Hepatocyte (in vitro differentiated cells): ENCODE data around the gene HTT. TPM values are rescaled to one million over a fixed set of nuclear protein-coding genes. Genes with fewer than 3 reads are reported as not detected.

Experiments used
- DNase-seq: peaks from one replicate; pipeline ENCODE4 v3.0.0-alpha.2; 2016; ENCODE audit warnings: low spot score
- H2AFZ ChIP-seq: fragments of 200-600 bp; sonication (generic); 2 replicates; pipeline ENCODE4 v1.6.0; 2016; ENCODE audit warnings: antibody characterized with exemption, mild to moderate bottlenecking
- H3K27ac ChIP-seq: fragments of 200-600 bp; sonication (generic); 2 replicates; pipeline ENCODE4 v1.5.1; 2016; ENCODE audit warnings: mild to moderate bottlenecking
- H3K27me3 ChIP-seq: fragments of 200-600 bp; sonication (generic); 2 replicates; pipeline ENCODE4 v1.6.1; 2016
- H3K36me3 ChIP-seq: fragments of 200-600 bp; sonication (generic); replicated peaks from 2 replicates; pipeline ENCODE4 v1.5.1; 2016; ENCODE audit warnings: low read depth; ENCODE audit not compliant: insufficient read depth
- H3K4me1 ChIP-seq: fragments of 200-600 bp; sonication (generic); 2 replicates; pipeline ENCODE4 v1.5.1; 2016; ENCODE audit warnings: mild to moderate bottlenecking, moderate library complexity; ENCODE audit not compliant: insufficient read depth
- H3K4me2 ChIP-seq: fragments of 200-600 bp; sonication (generic); 2 replicates; pipeline ENCODE4 v1.6.0; 2016
- H3K4me3 ChIP-seq: fragments of 200-600 bp; sonication (generic); 2 replicates; pipeline ENCODE4 v1.5.1; 2016; ENCODE audit warnings: mild to moderate bottlenecking
- H3K79me2 ChIP-seq: fragments of 200-600 bp; sonication (generic); 2 replicates; pipeline ENCODE4 v1.6.0; 2017; ENCODE audit warnings: mild to moderate bottlenecking
- H3K9me2 ChIP-seq: fragments of 200-600 bp; sonication (generic); replicated peaks from 2 replicates; pipeline ENCODE4 v1.6.0; 2017; ENCODE audit warnings: mild to moderate bottlenecking; ENCODE audit not compliant: insufficient read depth
- H3K9me3 ChIP-seq: fragments of 200-600 bp; sonication (generic); 2 replicates; pipeline ENCODE4 v1.5.1; 2016; ENCODE audit warnings: low read depth, mild to moderate bottlenecking
- H4K20me1 ChIP-seq: fragments of 200-600 bp; sonication (generic); 2 replicates; pipeline ENCODE4 v1.6.0; 2016; ENCODE audit warnings: mild to moderate bottlenecking; ENCODE audit not compliant: insufficient read depth, poor library complexity, severe bottlenecking
- CTCF ChIP-seq: fragments of 200-600 bp; sonication (generic); IDR thresholded peaks from 2 replicates; pipeline ENCODE4 v1.5.1; 2016; ENCODE audit warnings: antibody characterized with exemption, mild to moderate bottlenecking; ENCODE audit not compliant: poor library complexity
- EZH2 ChIP-seq: fragments of 200-600 bp; sonication (generic); IDR thresholded peaks from 2 replicates; pipeline ENCODE4 v1.6.1; 2016; ENCODE audit warnings: antibody characterized with exemption, mild to moderate bottlenecking, borderline replicate concordance
- EZH2phosphoT487 ChIP-seq: fragments of 200-600 bp; sonication (generic); IDR thresholded peaks from one replicate; pipeline ENCODE4 v1.6.1; 2018; ENCODE audit warnings: antibody characterized with exemption, mild to moderate bottlenecking, low read depth, moderate library complexity; ENCODE audit not compliant: unreplicated experiment, severe bottlenecking
- WGBS: methylation state at CpG from one replicate; pipeline ENCODE4 v1.1.6; 2016; ENCODE audit warnings: low lambda C conversion rate; ENCODE audit errors: missing lambda C conversion rate; 5-methylcytosine and 5-hydroxymethylcytosine counted together
- polyA plus RNA-seq: library from polyadenylated mRNA; unstranded; fragments of >200 nt; fragmentation: Nextera tagmentation; extraction: Ambion mirVana; gene quantifications from 2 replicates; pipeline ENCODE4 v1.2.1, GENCODE V29; 2016
- total RNA-seq: library from RNA; depleted of rRNA; stranded (reverse); fragments of >200 nt; gene quantifications from 2 replicates; pipeline ENCODE4 v1.2.3, GENCODE V29; 2014

The HTT gene
- total and polyA plus RNA-seq, 2 experiments from 2014 or later, result 12.4 to 33.9 TPM

- no peak overlapping the region for H2AFZ ChIP-seq
- no peak for TF ChIP-seq EZH2
- no peak for TF ChIP-seq EZH2phosphoT487
- H3K36me3 ChIP-seq, result no peaks in the 10 kb centered on the region
- H3K4me1 ChIP-seq, result no peaks in the 10 kb centered on the region
- no peaks in the 10 kb centered on the region for H3K9me3 ChIP-seq
- DNase-seq, result no peak
- H3K27ac ChIP-seq, result no peak overlapping the region
- H3K4me2 ChIP-seq, result no peak overlapping the region
- H4K20me1 ChIP-seq, result no peaks in the 10 kb centered on the region
- H3K4me3 ChIP-seq, result no peak overlapping the region
- H3K27me3 ChIP-seq, result no peaks in the 10 kb centered on the region
- 97% methylated on average over 29 of the region's 29 CpGs for WGBS
- H3K9me2 ChIP-seq, result no peaks in the 10 kb centered on the region
- no peaks in the 10 kb centered on the region for H3K79me2 ChIP-seq
Observed at GRCh38 chr4:3257556-3258482, 183.3 kb downstream of the HTT start.

DNA sequence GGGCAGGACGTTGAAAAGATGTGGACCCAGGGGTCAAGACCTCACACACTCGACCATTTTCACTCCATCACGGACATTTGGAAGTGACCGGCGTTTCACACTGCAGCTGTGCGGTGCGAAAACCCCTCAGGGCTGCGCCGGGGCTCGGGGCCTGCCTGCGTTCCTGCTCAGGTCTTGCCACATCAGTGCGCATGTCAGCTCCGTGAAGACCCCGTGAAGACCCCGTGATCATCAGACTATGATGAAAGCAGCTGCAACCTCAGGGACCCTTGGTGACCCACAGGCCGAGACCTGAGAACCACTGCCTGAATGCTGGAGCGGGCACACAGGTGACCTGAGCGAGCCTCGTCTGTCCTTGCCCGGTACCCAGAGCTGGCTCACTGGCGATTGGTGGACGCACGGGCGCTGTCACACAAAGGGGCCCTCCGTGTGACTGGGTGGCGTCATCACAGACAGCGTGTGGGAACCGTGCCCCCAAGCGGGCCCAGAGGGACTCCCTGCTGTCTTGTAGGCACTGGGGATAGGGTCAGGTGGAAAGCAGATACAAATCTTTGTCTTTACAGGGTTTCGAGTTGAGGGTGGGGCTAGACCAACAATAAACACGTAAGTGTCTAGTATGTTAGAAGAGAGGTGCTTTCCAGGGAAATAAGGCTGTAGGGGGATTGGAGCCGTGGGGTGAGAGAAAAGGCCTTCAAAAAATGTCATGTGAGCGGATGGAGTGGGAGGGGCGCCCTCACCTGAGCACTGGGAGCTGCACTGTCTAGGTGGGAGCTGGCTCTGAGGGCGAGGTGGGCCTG lies 187.1 kb downstream of the HTT start:
- H3K4me2 ChIP-seq, result no peak overlapping the region
- H3K9me2 ChIP-seq, result no peaks in the 10 kb centered on the region
- no peaks in the 10 kb centered on the region for H3K9me3 ChIP-seq
- no peak for DNase-seq
- H3K36me3 ChIP-seq, result no peaks in the 10 kb centered on the region
- TF ChIP-seq EZH2, result no peak
- no peak for TF ChIP-seq EZH2phosphoT487
- no peak for TF ChIP-seq CTCF
- 95% methylated on average over 35 of the region's 35 CpGs for WGBS
- H3K27me3 ChIP-seq, result no peaks in the 10 kb centered on the region
- no peak overlapping the region for H3K4me3 ChIP-seq
- H3K4me1 ChIP-seq, result no peaks in the 10 kb centered on the region
- no peak overlapping the region for H3K27ac ChIP-seq
- H3K79me2 ChIP-seq, result no peaks in the 10 kb centered on the region
- no peaks in the 10 kb centered on the region for H4K20me1 ChIP-seq
- no peak overlapping the region for H2AFZ ChIP-seq

- Histone ChIP-seq H4K20me1 (no peaks in the 10 kb centered on the region), H3K36me3 (no peaks in the 10 kb centered on the region), H3K9me3 (no peaks in the 10 kb centered on the region), H3K4me2 (no peak overlapping the region), H3K4me3 (no peak overlapping the region), H3K27ac (no peak overlapping the region), H3K27me3 (no peaks in the 10 kb centered on the region), H2AFZ (no peak overlapping the region), H3K79me2 (no peaks in the 10 kb centered on the region), H3K4me1 (no peaks in the 10 kb centered on the region), H3K9me2 (no peaks in the 10 kb centered on the region)
- DNase-seq, result no peak
- TF ChIP-seq EZH2phosphoT487 (no peak), CTCF (no peak), EZH2 (no peak)
- WGBS, result 95% methylated on average over 23 of the region's 23 CpGs
Observed at GRCh38 chr4:3262208-3263052, 187.9 kb downstream of the HTT start.
